Immature natural killer cell (primary cell): ENCODE results near the gene DOCK2. TPM values are rescaled to one million over a fixed set of nuclear protein-coding genes. Genes with fewer than 3 reads are reported as not detected.

ENCODE experiments used
- DNase-seq, 3 donors: peaks; one replicate each; pipeline ENCODE4 v3.0.0; 2022; ENCODE audit warnings: mixed read lengths in 1 of 3
- H3K27ac Mint-ChIP-seq, 6 donors: one replicate each; pipeline ENCODE4 v1.8.0; 2020; ENCODE audit warnings: mixed read lengths in 6 of 6, mild to moderate bottlenecking in 5 of 6, inconsistent platforms in 4 of 6, moderate library complexity in 3 of 6
- H3K27me3 Mint-ChIP-seq, 3 donors: one replicate each; pipeline ENCODE4 v1.8.0; 2020 to 2021; ENCODE audit warnings: low read depth in 3 of 3, mild to moderate bottlenecking in 3 of 3, mixed read lengths in 3 of 3, moderate library complexity in 3 of 3, inconsistent platforms in 1 of 3
- H3K36me3 Mint-ChIP-seq, 3 donors: one replicate each; pipeline ENCODE4 v1.8.0; 2020; ENCODE audit warnings: mixed read lengths in 3 of 3, inconsistent platforms in 2 of 3, mild to moderate bottlenecking in 2 of 3
- H3K4me1 Mint-ChIP-seq, 2 donors: one replicate each; pipeline ENCODE4 v1.8.0; 2020; ENCODE audit warnings: inconsistent platforms in 2 of 2, mild to moderate bottlenecking in 2 of 2, mixed read lengths in 2 of 2, moderate library complexity in 1 of 2
- H3K4me3 Mint-ChIP-seq, 5 donors: one replicate each; pipeline ENCODE4 v1.8.0; 2020; ENCODE audit warnings: mild to moderate bottlenecking in 5 of 5, mixed read lengths in 5 of 5, inconsistent platforms in 3 of 5, moderate library complexity in 3 of 5
- H3K9me3 Mint-ChIP-seq, 6 donors: one replicate each; pipeline ENCODE4 v1.8.0; 2020; ENCODE audit warnings: mild to moderate bottlenecking in 6 of 6, mixed read lengths in 6 of 6, inconsistent platforms in 4 of 6, moderate library complexity in 3 of 6
- polyA plus RNA-seq, 3 donors: library from polyadenylated mRNA; unstranded; fragments of 300-500 nt; fragmentation: Illumina TruSeq; gene quantifications; one replicate each; pipeline ENCODE4 v1.2.3, GENCODE V29; 2021

The DOCK2 gene
- polyA plus RNA-seq, 3 donors from 2014 or later, result 42.4 to 121 (median 48.9) TPM

- Mint-ChIP-seq H3K4me1 (peaks cover 19 to 39% of the 10 kb centered on the region in 2 donors), H3K36me3 (peaks cover 42 to 67% (median 44%) of the 10 kb centered on the region in 3 donors), H3K27ac (peak overlapping the region in 1 of 6 donors; percentile 24), H3K4me3 (no peak overlapping the region), H3K27me3 (no peaks in the 10 kb centered on the region), H3K9me3 (peaks cover 0 to 10% (median 5%) of the 10 kb centered on the region in 6 donors)
- no peak for DNase-seq
Observed at GRCh38 chr5:169847519-169847918, 210.4 kb downstream of the DOCK2 start.

GRCh38 chr5:169848271-169848670 is 211.2 kb downstream of the DOCK2 start:
- H3K36me3 Mint-ChIP-seq, result peaks cover 44 to 67% (median 45%) of the 10 kb centered on the region in 3 donors
- H3K4me1 Mint-ChIP-seq, result peaks cover 19 to 46% of the 10 kb centered on the region in 2 donors
- H3K9me3 Mint-ChIP-seq, result peaks cover 0 to 10% (median 5%) of the 10 kb centered on the region in 6 donors
- no peak overlapping the region for H3K4me3 Mint-ChIP-seq
- DNase-seq, result no peak
- no peaks in the 10 kb centered on the region for H3K27me3 Mint-ChIP-seq
- no peak overlapping the region for H3K27ac Mint-ChIP-seq

GRCh38 chr5:169848792-169849191 is 211.7 kb downstream of the DOCK2 start:
- Mint-ChIP-seq H3K9me3 (peaks cover 0 to 10% (median 5%) of the 10 kb centered on the region in 6 donors), H3K36me3 (peaks cover 45 to 66% (median 48%) of the 10 kb centered on the region in 3 donors), H3K4me3 (no peak overlapping the region), H3K4me1 (peaks cover 19 to 47% of the 10 kb centered on the region in 2 donors), H3K27me3 (no peaks in the 10 kb centered on the region), H3K27ac (no peak overlapping the region)
- DNase-seq, result no peak

- Mint-ChIP-seq H3K4me3 (no peak overlapping the region), H3K36me3 (peaks cover 49 to 58% (median 52%) of the 10 kb centered on the region in 3 donors)
Observed at GRCh38 chr5:169850409-169850808, 213.3 kb downstream of the DOCK2 start.

DNA sequence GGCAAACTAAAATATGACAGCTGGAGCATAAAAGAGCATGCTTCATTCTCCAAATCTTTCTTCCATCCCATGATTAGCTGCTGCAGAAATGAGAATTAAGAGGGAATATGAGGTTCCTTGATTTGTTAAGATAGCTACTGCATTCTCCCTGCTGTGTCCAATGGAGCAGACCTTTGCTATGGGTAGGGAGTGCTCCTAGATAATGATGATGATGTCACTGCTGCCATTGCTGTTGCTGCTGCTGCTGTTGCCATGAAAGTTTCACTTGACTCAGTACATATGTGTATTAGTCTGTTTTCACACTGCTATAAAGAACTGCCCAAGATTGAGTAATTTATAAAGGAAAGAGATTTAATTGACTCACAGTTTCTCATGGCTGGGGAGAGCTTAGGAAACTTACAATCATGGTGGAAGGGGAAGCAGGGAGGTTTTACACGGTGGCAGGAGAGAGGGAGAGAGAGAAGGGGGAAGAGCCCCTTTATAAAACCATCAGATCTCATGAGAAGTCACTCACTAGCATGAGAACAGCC is 214.3 kb downstream of the DOCK2 start:
- Mint-ChIP-seq H3K27me3 (no peaks in the 10 kb centered on the region), H3K36me3 (peaks cover 51 to 57% (median 56%) of the 10 kb centered on the region in 3 donors), H3K4me1 (peaks cover 18 to 43% of the 10 kb centered on the region in 2 donors), H3K27ac (no peak overlapping the region), H3K9me3 (peaks cover 0 to 10% (median 5%) of the 10 kb centered on the region in 6 donors), H3K4me3 (no peak overlapping the region)
- DNase-seq, result no peak

More at GRCh38 chr5:169850409-169850808, 213.3 kb downstream of the DOCK2 start:
- Mint-ChIP-seq H3K4me1 (peaks cover 15 to 36% of the 10 kb centered on the region in 2 donors), H3K27ac (no peak overlapping the region), H3K9me3 (peaks cover 0 to 10% (median 5%) of the 10 kb centered on the region in 6 donors), H3K27me3 (no peaks in the 10 kb centered on the region)
- no peak for DNase-seq

DNA sequence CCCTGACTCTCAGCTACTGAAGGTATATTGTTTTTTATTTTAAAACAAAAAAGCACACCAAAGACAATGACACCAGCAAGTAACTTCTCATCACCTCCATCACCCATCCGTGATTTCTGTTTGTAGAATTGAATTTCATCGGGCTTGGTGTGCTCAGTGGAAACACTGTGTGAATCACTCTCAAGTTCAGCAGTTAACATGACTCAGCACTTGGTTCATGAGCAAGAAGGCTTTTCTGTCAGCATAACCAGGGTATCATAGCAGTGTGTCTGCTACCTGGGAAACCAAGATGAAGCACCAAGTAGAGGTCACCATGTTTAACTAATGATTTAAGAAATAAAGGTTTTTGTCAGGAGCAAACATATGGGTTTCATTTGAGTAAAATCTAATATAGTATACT is 219.5 kb downstream of the DOCK2 start:
- Mint-ChIP-seq H3K27me3 (peaks cover 0 to 2% (median 0%) of the 10 kb centered on the region in 3 donors), H3K36me3 (peaks cover 18 to 28% (median 18%) of the 10 kb centered on the region in 3 donors), H3K4me3 (no peak overlapping the region), H3K4me1 (peaks cover 51 to 81% of the 10 kb centered on the region in 2 donors), H3K27ac (no peak overlapping the region), H3K9me3 (no peaks in the 10 kb centered on the region)
- DNase-seq, result no peak

- Mint-ChIP-seq H3K4me3 (peak overlapping the region in 1 of 5 donors; percentile 40), H3K27me3 (peaks cover 0 to 2% (median 1%) of the 10 kb centered on the region in 3 donors), H3K4me1 (peaks cover 45 to 90% of the 10 kb centered on the region in 2 donors), H3K27ac (peak overlapping the region; percentile 47 to 85 (median 59)), H3K9me3 (no peaks in the 10 kb centered on the region), H3K36me3 (peaks cover 0 to 2% (median under 1%) of the 10 kb centered on the region in 3 donors)
- DNase-seq, result no peak
Observed at GRCh38 chr5:169860585-169860984, 223.5 kb downstream of the DOCK2 start.

DNA sequence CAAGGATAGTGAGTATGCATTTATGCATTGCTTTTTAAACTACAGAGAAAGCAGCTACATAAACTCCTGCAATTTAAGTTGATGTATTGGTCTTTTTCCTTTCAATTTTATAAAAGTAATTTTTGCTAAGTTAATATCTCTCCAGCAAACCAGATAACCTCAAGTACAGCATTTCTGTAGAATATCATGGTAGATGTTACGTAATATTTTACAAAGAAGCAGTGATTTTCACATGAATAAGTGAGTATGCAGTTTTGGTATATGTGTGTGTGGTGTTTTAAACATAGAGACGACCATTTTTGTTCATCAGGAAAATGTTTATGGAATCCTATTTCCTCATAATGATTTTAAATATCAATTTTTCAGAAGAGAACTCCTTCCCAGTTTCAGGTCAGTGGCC is 224.4 kb downstream of the DOCK2 start:
- Mint-ChIP-seq H3K36me3 (no peaks in the 10 kb centered on the region), H3K27ac (peak overlapping the region in 1 of 6 donors; percentile 23), H3K9me3 (no peaks in the 10 kb centered on the region), H3K4me1 (peaks cover 47 to 90% of the 10 kb centered on the region in 2 donors), H3K27me3 (peaks cover 0 to 3% (median 2%) of the 10 kb centered on the region in 3 donors), H3K4me3 (no peak overlapping the region)
- DNase-seq, result no peak

GRCh38 chr5:169861934-169862333 is 224.9 kb downstream of the DOCK2 start:
- no peaks in the 10 kb centered on the region for H3K36me3 Mint-ChIP-seq
- H3K9me3 Mint-ChIP-seq, result no peaks in the 10 kb centered on the region
- peaks cover 47 to 91% of the 10 kb centered on the region in 2 donors for H3K4me1 Mint-ChIP-seq
- DNase-seq, result no peak
- no peak overlapping the region for H3K27ac Mint-ChIP-seq
- H3K27me3 Mint-ChIP-seq, result peaks cover 0 to 3% (median 2%) of the 10 kb centered on the region in 3 donors
- no peak overlapping the region for H3K4me3 Mint-ChIP-seq

- Mint-ChIP-seq H3K36me3 (peaks cover 0 to 2% (median 0%) of the 10 kb centered on the region in 3 donors), H3K27ac (no peak overlapping the region), H3K4me3 (no peak overlapping the region), H3K27me3 (peaks cover 0 to 3% (median 2%) of the 10 kb centered on the region in 3 donors), H3K4me1 (peaks cover 44 to 91% of the 10 kb centered on the region in 2 donors), H3K9me3 (no peaks in the 10 kb centered on the region)
- no peak for DNase-seq
Observed at GRCh38 chr5:169862391-169862811, 225.3 kb downstream of the DOCK2 start.

- DNase-seq, result no peak
- Mint-ChIP-seq H3K36me3 (peaks cover 0 to 12% (median 5%) of the 10 kb centered on the region in 3 donors), H3K4me3 (no peak overlapping the region), H3K27ac (peak overlapping the region in 1 of 6 donors; percentile 7), H3K9me3 (no peaks in the 10 kb centered on the region), H3K27me3 (peaks cover 0 to 3% (median 0%) of the 10 kb centered on the region in 3 donors), H3K4me1 (peaks cover 27 to 87% of the 10 kb centered on the region in 2 donors)
Observed at GRCh38 chr5:169864483-169864882, 227.4 kb downstream of the DOCK2 start.

GRCh38 chr5:169867347-169867746 is 230.3 kb downstream of the DOCK2 start:
- no peaks in the 10 kb centered on the region for H3K9me3 Mint-ChIP-seq
- H3K36me3 Mint-ChIP-seq, result peaks cover 9 to 12% (median 9%) of the 10 kb centered on the region in 3 donors
- peaks cover 0 to 3% (median 0%) of the 10 kb centered on the region in 3 donors for H3K27me3 Mint-ChIP-seq
- H3K27ac Mint-ChIP-seq, result peak overlapping the region in 1 of 6 donors; percentile 37
- peaks cover 11 to 65% of the 10 kb centered on the region in 2 donors for H3K4me1 Mint-ChIP-seq
- H3K4me3 Mint-ChIP-seq, result no peak overlapping the region
- DNase-seq, result no peak

- Mint-ChIP-seq H3K27me3 (peaks cover 0 to 3% (median 0%) of the 10 kb centered on the region in 3 donors), H3K4me1 (peaks cover 13 to 59% of the 10 kb centered on the region in 2 donors), H3K4me3 (no peak overlapping the region), H3K36me3 (peaks cover 11 to 12% (median 12%) of the 10 kb centered on the region in 3 donors), H3K9me3 (no peaks in the 10 kb centered on the region), H3K27ac (peak overlapping the region in 1 of 6 donors; percentile 9)
- DNase-seq, result no peak
Observed at GRCh38 chr5:169869066-169869465, 232.0 kb downstream of the DOCK2 start.

DNA sequence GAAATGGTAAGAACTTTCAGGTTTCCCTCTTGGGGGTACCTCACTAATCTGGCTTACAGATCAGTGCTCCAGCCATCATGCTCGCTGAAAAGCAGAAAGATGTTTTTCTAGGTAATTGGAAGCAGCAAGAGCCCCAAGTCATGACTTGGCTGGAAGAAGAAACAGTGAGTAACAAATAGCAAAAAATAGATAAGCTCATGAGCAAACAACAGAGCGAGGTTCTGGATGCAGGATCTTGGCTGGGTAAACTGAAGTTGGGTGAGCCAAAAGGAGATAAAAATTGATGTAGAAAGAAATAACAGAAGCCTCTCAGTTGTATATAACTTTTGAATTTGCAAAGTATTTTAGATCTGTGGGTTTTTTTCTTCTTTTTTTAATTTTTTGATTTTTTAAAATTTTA is 233.1 kb downstream of the DOCK2 start:
- Mint-ChIP-seq H3K27me3 (peaks cover 0 to 3% (median 0%) of the 10 kb centered on the region in 3 donors), H3K36me3 (peaks cover 11 to 14% (median 12%) of the 10 kb centered on the region in 3 donors), H3K27ac (no peak overlapping the region), H3K4me3 (no peak overlapping the region), H3K9me3 (no peaks in the 10 kb centered on the region), H3K4me1 (peaks cover 11 to 48% of the 10 kb centered on the region in 2 donors)
- no peak for DNase-seq
